Uterus (tissue), 4 donors: Measurements from ENCODE around the gene KLHL21. TPM values are rescaled to one million over a fixed set of nuclear protein-coding genes. Genes with fewer than 3 reads are reported as not detected.

Experiments used
- DNase-seq, 2 donors: peaks; one replicate each; pipeline ENCODE4 v3.0.0-alpha.2; 2019 to 2020
- H3K27ac ChIP-seq, 2 donors: fragments of 200-600 bp; sonication (generic); 1 replicate in 1 of 2; 2 replicates in 1 of 2; pipeline ENCODE4 v1.5.1; 2016 to 2018
- H3K27me3 ChIP-seq, 2 donors: fragments of 200-600 bp; sonication (generic); one replicate each; pipeline ENCODE4 v1.5.1; 2018 to 2019; ENCODE audit warnings: control low read depth in 1 of 2
- H3K36me3 ChIP-seq, 2 donors: fragments of 200-600 bp; sonication (generic); one replicate each; pipeline ENCODE4 v1.5.1; 2019; ENCODE audit warnings: control low read depth in 1 of 2
- H3K4me1 ChIP-seq, 2 donors: fragments of 200-600 bp; sonication (generic); one replicate each; pipeline ENCODE4 v1.5.1; 2018 to 2019; ENCODE audit warnings: control low read depth in 1 of 2
- H3K4me3 ChIP-seq, 2 donors: fragments of 200-600 bp; sonication (generic); 1 replicate in 1 of 2; 2 replicates in 1 of 2; pipeline ENCODE4 v1.5.1; 2018 to 2019; ENCODE audit warnings: mild to moderate bottlenecking in 1 of 2
- H3K9me3 ChIP-seq, 2 donors: fragments of 200-600 bp; sonication (generic); one replicate each; pipeline ENCODE4 v1.5.1; 2019; ENCODE audit warnings: control low read depth in 1 of 2
- CTCF ChIP-seq, 4 experiments: fragments of 200-600 bp in 2 of 4; fragments of 450-650 bp in 2 of 4; sonication (generic) in 2 of 4; IDR thresholded peaks; one replicate each; pipeline ENCODE4 v1.5.1; 2016 to 2019; ENCODE audit warnings: antibody characterized with exemption in 4 of 4, mild to moderate bottlenecking in 2 of 4, moderate library complexity in 1 of 4
- POLR2A ChIP-seq, 2 donors: fragments of 450-650 bp; IDR thresholded peaks; one replicate each; pipeline ENCODE4 v1.6.1; 2016; ENCODE audit warnings: antibody characterized with exemption in 2 of 2, mild to moderate bottlenecking in 1 of 2, moderate library complexity in 1 of 2
- intact Hi-C: fragments of 100-400 bp; cut with DNase I; formaldehyde crosslinking; loops from one replicate; pipeline ENCODE4 v1.15.1; 2023; ENCODE audit warnings: low total_unique reads
- total RNA-seq, 4 donors: library from RNA; depleted of rRNA in 3 of 4; stranded (reverse); fragments of >200 nt in 3 of 4; gene quantifications; one replicate each; pipeline versions ENCODE4 v1.1.0 to v1.2.4, GENCODE V29; 2014 to 2023
- donor health status: DM: yes; HTN: yes; CAD: no.

Gene KLHL21
- total RNA-seq, 4 donors from 2014 or later: 17.4 to 31.1 (median 20.6) TPM

GRCh38 chr1:6596886-6597776 is 5.5 kb downstream of the KLHL21 start:
- H3K4me3 ChIP-seq: no peak overlapping the region
- intact Hi-C loops: no loop called here
- no peaks in the 10 kb centered on the region for H3K9me3 ChIP-seq
- no peaks in the 10 kb centered on the region for H3K36me3 ChIP-seq
- peaks cover 15 to 31% of the 10 kb centered on the region in 2 donors for H3K4me1 ChIP-seq
- no peak for DNase-seq
- no peaks in the 10 kb centered on the region for H3K27me3 ChIP-seq
- peak overlapping the region in 1 of 2 donors; percentile 11 for H3K27ac ChIP-seq
- TF ChIP-seq POLR2A (IDR thresholded peaks at IDR 0.05) (no peak), CTCF (IDR thresholded peaks at IDR 0.05) (no peak)

- Histone ChIP-seq H3K27me3 (no peaks in the 10 kb centered on the region), H3K36me3 (no peaks in the 10 kb centered on the region), H3K4me1 (peaks cover 15 to 31% of the 10 kb centered on the region in 2 donors), H3K27ac (peak overlapping the region in 1 of 2 donors; percentile 11), H3K4me3 (no peak overlapping the region), H3K9me3 (no peaks in the 10 kb centered on the region)
- no peak for TF ChIP-seq CTCF (IDR thresholded peaks at IDR 0.05)
- no peak for TF ChIP-seq POLR2A (IDR thresholded peaks at IDR 0.05)
- DNase-seq: no peak
- intact Hi-C loops: no loop called here
Measured at GRCh38 chr1:6596351-6596750, 6.3 kb downstream of the KLHL21 start.

- intact Hi-C loops: no loop called here
- Histone ChIP-seq H3K36me3 (no peaks in the 10 kb centered on the region), H3K4me3 (no peak overlapping the region), H3K9me3 (no peaks in the 10 kb centered on the region), H3K27ac (no peak overlapping the region), H3K4me1 (peaks cover 15 to 31% of the 10 kb centered on the region in 2 donors), H3K27me3 (no peaks in the 10 kb centered on the region)
- no peak for DNase-seq
- no peak for TF ChIP-seq CTCF (IDR thresholded peaks at IDR 0.05)
- no peak for TF ChIP-seq POLR2A (IDR thresholded peaks at IDR 0.05)
Measured at GRCh38 chr1:6594977-6595740, 7.5 kb downstream of the KLHL21 start.

- Histone ChIP-seq H3K4me3 (no peak overlapping the region), H3K27ac (no peak overlapping the region), H3K9me3 (no peaks in the 10 kb centered on the region), H3K36me3 (no peaks in the 10 kb centered on the region), H3K27me3 (no peaks in the 10 kb centered on the region), H3K4me1 (peaks cover 12 to 21% of the 10 kb centered on the region in 2 donors)
- TF ChIP-seq CTCF (IDR thresholded peaks at IDR 0.05) (no peak), POLR2A (IDR thresholded peaks at IDR 0.05) (no peak)
- intact Hi-C loops: no loop called here
- no peak for DNase-seq
Measured at GRCh38 chr1:6593810-6594209, 8.9 kb downstream of the KLHL21 start.
